NCI-H1048 (cell line): Measurements from ENCODE around the gene RNF17.

Source experiments
- DNase-seq: peaks from one replicate; lab custom pipeline; 2025; lab: John Stamatoyannopoulos, UW

Gene RNF17

DNA sequence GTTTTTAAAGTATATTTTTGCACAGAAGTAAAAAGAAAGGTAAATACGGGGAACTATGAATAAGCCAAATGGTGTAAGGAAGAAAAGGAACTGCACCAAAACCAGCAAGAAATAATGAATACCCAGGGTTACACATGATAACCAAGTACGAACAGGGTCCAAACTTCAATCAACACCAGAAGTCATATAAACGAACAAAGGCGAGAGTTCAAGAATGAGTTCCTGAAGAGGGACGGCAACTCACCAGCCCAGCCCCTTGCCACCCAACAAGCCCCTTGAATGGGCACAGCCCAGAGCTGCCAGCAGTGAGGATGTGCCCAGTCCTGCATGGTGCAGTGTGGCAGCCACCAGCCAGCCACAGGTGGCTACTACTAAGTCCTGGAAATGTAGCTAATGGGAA, 132.1 kb downstream of the RNF17 start:
- no peak for DNase-seq

DNA sequence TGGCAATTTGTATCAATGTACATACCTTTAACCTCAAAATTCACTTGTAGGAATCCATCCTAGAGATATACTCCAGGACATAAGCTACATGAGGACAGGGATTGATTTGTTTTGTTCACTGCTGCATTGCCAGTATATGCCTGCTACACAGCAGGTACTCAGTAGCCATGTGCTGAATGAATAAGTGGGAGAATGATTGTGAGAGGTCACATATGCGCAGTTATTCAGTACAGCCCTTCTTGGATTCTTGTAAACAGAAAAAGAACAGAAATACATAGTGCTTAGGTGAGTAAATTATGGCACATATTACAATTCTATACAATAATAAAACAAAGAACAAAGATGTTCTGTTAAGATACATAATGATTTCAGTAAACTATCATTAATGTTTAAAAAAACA, 133.3 kb downstream of the RNF17 start:
- no peak for DNase-seq

DNA sequence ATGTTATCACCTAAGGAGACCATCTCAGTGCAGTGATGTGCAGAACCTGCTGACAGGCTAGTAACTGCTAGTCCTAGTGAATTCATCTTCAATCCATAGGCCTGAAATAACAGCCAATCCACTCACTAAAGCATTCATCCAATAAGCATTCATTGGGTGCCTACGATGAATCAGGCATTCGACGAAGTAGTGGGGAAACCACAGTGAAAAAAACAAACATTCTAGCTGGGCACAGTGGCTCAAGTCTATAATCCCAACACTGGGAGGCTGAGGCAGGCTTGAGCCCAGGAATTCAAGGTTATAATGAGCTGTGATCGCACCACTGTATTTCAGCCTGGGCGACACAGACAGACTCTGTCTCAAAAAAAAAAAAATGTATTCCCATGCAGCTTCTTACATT, 135.6 kb downstream of the RNF17 start:
- DNase-seq = no peak

DNA sequence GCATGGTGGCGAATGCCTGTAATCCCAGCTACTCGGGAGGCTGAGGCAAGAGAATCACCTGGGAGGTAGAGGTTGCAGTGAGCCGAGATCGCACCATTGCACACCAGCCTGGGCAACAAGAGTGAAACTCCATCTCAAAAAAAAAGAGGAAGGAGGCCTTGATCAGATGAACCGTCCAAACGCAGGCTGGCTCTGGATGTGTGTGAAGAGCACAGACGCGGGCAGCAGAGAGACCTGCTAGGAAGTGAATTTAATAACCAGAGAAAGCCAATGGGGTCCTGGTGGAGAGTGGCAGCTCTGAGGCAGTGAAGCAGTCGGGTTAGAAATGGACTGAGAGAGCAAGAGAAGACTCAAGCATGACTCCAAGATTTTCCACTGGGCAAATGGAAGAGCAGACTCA, 136.5 kb downstream of the RNF17 start:
- DNase-seq = no peak

DNA sequence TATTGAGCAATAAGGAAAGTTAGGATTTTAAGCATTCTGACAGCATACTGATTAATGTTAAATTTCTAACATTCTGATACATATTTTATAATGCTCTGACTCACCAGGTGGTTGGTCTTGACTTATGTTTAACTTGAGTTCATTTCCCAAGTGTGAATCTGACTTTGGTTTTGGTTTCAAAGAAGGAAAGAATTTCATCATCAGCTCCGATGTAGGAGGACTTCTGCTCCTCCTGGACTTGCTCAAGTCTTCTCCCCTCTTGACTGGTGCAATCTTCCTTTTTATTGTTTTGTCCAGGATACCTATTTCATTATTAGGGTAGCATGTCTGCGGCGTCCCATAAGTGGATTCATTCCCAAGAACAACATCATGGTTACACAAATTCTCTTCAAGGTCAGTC, 141.3 kb downstream of the RNF17 start:
- no peak for DNase-seq

DNA sequence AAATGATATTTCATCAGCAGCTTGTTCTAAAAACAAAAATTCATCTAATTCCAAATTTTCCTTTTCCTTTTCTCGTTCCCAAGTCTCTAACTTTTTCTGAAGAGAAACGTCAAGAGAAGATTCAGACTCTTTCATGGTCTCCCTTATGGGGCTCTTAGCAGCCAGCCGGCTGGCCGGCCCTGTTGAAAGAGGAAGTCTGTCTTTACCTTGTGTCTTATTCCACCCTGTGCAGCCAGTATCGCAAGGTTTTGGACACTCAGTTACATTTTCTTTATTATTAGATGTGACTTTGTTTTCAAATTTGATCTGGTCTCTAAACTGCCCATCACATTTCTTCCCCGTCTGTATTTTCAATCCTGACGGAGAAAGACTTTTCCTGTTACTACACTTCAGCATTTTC, 142.3 kb downstream of the RNF17 start:
- no peak for DNase-seq

DNA sequence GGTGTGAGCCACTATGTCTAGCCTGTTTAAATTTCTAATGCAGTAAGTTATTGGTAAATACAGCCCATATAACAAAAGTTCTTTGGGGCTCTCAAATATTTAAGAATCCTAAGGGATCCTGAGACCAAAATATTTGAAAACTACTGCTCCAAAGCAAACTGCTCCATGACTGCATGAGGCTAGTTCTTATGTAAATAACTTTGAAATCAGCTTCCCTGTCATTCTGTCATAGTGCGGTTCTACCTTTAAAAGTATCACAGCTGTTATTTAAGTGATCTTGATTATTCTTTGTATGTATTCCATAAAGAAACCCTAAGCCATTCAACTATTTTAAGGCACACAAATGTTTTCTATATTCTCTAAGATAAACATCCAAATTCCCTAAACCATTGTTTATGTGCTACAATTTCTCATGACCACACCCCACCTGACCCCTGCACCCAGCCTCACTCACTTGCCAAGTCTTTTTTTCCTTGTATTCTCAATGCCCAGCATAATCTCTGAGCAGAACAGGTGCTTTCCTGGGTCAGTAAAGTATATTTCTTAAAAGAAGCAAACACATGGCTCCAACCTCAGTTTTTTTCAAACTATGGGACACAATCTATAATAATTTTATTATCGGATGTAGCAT, 146.6 kb downstream of the RNF17 start:
- DNase-seq = no peak

DNA sequence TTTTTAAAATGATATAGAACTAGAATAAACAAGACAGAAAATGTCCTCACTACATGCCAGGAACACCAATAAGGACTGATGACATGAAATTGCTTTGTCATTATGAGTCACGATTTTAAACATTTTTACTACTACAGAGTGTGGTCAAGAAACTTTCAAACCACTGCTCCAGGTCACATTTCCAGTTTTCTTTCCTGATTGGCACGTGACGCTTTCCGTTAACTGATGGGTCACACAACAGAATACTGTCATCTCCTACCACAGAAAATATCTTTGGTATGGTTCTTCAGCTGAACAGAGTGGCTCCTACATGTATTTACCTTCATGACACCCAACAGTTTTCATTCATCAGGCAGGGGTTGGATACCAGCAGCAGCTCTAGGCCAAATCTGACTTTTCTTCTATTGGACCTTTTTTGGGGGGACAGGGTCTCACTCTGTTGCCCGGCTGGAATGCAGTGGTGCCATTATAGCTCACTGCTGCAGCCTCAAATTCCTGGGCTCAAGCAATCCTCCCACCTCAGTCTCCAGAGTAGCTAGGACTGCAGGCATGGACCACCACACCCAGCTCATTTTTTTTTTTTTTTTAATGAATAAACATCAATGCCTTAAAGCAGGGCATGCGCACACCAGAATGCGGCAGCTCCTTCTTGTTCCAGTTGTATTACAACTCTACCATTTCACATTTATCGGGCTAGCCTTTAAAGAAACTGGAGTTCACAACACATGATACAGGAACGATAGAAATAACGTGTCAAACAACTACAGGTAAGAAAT, 147.4 kb downstream of the RNF17 start:
- DNase-seq = no peak

DNA sequence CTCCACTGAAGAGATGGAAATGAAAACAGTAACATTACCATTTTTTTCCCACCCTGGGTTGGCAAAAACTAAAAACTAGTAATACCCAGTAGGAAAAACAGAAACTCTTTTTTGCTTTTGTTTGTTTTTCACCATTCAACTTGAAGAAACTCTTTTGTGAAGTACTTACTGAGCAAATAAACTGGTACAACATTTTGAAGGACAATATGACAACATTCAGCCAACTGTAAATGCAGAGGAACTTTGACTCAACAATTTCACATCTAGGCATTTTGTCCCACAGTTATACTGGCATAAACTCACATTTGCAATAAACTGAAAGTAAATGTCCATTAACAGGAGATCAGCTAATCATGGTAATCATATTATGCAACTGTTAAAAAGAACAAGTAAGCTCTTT, 152.5 kb downstream of the RNF17 start:
- no peak for DNase-seq

DNA sequence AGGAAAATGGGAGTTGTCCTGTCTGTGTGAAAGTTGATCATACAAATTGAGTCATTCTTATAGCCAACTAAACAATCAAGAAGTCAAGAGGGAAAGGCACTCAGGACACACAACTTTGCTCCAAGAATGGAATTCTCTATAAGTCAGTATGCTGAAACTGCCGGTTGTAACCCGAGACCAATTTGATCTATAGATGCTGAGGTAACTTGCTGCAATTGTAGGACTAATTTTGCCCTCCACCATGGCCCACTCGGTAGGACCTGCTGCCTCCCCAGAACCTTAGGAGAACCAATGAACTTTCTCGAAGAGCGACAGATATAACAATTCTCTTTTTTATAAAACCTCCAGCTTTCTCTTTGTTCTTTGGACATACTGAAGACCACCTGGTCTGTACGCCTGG, 157.0 kb downstream of the RNF17 start:
- no peak for DNase-seq

DNA sequence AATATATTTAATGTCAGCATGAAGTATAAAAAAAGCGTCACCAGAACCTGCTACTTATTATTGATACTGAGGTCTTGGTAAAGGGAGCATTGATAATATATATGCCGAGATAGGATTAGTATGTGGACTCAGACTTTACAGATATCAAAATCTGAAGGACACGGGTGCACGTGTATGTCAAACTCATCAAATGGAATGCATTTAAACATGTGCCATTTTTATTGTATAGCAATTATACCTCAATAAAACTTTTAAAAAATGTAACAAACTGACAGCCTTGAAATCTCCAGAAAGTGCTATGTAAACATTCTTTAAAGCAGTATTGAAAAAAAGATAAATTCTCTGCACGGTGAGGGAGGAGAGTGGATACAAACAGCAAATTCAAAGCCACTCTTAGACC, 157.9 kb downstream of the RNF17 start:
- DNase-seq = no peak

DNA sequence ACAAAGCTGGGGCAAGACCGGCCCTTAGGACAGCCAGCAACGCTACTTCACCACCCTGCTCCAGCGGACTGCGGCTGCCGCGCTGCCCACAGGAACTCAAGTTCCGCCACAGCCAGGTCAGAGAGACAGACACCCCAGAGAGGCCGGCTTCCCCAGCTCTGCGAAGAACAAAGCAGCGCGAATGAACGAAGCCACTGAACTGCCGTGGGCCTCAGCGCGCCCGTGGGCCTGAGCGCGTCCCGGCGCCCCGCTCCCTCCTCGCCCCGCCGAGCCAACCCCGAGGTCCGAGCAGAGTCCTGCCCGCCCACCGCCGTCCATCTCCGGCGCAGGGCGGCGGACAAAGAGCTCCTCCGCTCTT, 158.4 kb downstream of the RNF17 start:
- no peak for DNase-seq

DNA sequence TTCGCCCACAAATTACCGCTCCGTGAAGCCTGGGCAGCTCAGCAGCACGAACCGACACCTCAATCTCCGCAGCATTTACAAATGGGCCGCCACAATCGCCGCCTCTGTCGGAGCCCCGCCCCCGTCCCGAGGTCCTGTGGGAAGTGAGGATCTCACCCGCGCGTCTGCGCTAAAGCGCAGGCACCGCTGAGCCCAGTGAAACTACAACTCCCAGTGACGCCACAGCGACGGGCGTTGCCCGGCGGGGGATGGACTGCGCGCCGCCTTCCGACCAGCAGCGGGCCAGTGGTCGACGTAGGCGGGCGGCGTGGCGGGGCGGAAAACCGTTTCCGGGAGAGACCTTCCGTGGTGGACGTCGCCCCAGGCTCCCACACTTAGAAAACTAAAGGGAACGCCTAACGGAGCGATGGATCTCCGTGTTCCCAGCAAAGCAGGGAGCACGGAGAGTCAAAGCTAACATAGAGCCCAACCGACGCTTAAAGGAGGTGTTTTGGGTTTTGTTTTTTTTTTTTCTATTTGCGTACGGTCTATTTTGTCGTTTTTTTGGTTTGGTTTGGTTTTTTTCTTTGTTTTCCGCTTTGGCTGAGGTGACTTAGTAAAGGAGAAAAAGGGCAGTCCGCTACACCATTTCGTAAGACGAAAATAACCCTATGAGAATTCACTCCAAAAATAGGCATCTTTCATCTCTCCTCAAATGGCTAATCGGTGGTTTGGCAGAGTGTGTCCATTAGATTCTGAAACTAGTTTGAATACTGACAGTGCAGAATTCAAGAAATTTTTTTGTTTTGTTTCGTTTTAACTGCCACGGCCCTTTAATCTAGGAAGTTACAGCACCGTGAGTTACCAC, 159.0 kb downstream of the RNF17 start:
- peak; percentile 94 for DNase-seq

DNA sequence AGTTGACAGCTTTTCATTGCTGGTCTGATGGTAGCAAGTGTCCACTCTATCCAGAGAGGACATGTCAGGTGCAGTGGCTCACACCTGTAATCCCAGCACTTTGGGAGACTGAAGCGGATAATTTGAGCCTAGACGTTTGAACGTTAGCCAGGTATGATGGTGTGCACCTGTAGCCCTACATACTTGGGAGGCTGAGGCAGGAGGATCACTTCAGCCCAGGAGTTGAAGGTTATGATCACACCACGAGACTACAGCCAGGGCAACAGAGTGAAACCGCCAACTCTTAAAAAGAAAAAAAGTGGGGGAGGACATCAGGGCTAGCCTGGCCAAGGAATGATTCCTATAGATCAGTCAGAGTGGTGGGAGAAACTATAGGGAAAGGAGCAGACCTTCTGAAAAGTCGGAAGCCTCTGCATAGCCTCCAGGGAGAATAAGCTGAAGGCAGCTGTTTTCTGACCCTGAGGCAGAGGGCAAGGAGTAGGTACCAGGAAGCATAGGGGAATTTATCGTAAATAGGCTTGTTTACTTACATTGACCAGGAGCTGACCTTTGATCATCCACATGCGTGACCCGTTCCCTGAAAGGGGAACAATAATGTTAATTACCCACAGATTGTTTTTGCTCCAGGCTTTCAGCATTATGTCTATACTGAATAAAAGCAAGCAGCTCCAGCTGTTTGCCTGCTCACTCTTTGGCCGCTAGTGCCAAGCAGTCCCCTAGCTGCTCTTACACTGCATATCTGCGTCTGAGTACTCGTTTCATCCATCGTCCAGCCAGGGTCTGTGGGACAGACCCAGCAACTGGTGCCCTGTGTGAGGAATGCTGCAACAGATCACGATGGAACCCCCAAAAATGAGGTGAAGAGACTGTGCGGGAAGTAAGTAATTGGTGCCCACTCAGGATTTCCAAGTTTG, 161.6 kb downstream of the RNF17 start:
- no peak for DNase-seq

DNA sequence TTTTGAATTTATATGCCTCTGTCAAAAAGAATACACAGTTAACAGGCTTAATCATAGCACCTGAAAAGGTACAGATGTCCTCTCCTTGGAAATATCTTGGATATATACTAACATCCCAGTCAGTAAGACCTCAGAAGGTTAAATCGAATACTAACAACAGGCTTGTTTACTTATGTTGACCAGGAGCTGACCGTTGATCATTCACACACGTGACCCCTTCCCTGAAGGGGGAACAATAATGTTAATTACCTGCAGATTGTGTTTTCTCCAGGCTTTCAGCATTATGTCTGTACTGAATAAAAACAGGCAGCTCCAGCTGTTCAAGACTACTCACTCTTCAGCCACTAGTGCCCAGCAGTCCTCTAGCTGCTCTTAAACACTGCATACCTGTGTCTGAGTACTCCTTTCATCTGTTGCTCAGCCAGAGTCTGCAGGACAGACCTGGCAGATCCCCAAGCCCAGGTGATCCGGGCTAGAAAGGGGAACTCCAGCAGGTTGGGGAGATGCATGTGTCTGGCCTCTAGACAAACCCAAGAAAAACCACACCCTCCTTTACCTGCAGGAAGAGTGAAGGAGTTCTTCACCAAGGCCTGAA, 163.9 kb downstream of the RNF17 start:
- DNase-seq = no peak

DNA sequence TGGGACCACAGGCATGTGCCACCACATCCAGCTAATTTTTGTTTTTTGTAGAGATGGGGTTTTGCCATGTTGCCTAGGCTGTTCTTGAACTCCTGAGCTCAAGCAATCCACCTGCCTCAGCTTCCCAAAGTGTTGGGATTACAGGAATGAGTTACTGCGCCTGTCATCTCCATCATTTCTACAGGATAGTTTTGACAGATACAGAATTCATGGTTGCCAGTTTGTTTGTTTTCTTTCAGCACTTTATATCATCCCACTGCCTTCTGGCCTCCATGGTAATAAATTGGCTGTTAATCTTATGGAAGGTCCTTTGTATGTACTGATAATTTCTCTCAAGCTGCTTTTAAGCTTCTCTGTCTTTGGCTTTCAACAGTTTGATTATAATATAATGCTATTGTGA, 165.2 kb downstream of the RNF17 start:
- no peak for DNase-seq
